CD4-positive, alpha-beta T cell treated with Interleukin-21 for 1 hour (primary cell): Measurements from ENCODE around the gene SOAT1.
"Not testable (repeated sequence)": the region's sequence is repeated elsewhere in the genome, so short reads cannot be mapped to it uniquely, and the experiment has no call there.

ENCODE experiments used
- DNase-seq: peaks from one replicate; pipeline ENCODE4 v3.0.0-alpha.2; 2020

The SOAT1 gene

GRCh38 chr1:179365342-179366092 is 71.9 kb downstream of the SOAT1 start, which contains the start of gene AXDND1:
Gene AXDND1, plus strand, starts transcription at chr1:179365971. Its CDS starts 539 bp downstream, at chr1:179366510.
- DNase-seq, result peak; percentile 94

GRCh38 chr1:179366093-179366800 is 72.7 kb downstream of the SOAT1 start:
- DNase-seq, result no peak

GRCh38 chr1:179369751-179370341 is 76.2 kb downstream of the SOAT1 start:
- peak; percentile 80 for DNase-seq

GRCh38 chr1:179372160-179372559 is 78.6 kb downstream of the SOAT1 start:
- no peak for DNase-seq

- no peak for DNase-seq
Measured at GRCh38 chr1:179376223-179376622, 82.6 kb downstream of the SOAT1 start.

GRCh38 chr1:179380299-179380698 is 86.7 kb downstream of the SOAT1 start:
- no peak for DNase-seq

- no peak for DNase-seq
Measured at GRCh38 chr1:179384027-179384426, 90.4 kb downstream of the SOAT1 start.

- DNase-seq, result no peak
Measured at GRCh38 chr1:179385510-179385909, 91.9 kb downstream of the SOAT1 start.

GRCh38 chr1:179393721-179394120 is 100.1 kb downstream of the SOAT1 start:
- no peak for DNase-seq

GRCh38 chr1:179399399-179399798 is 105.8 kb downstream of the SOAT1 start:
- not testable (repeated sequence) for DNase-seq
